ENCODE results near the gene SERPINA12.

DNA sequence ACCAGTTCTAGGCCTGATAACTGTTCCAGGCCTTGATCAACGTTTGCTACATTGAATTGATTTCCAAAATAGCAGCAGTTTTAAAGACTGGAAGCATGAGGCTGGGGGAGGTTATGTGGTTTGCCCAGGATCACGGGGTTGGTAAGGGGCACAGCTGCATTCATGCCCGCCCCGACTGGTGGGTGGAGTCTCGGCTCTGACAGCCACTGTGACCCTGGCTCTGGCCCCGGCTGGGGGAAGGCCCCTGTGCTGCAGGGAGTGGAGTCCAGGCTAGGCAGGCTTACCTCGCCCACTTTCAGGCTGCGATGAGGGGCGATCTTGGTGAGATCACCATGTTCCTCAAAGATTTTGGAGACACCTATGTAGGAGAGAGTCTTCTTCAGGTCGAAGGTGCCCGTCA, 19.9 kb downstream of the SERPINA12 start:
- TF ChIP-seq POLR2AphosphoS5 (IDR thresholded peaks at IDR 0.05) (no peak), POLR2A (IDR thresholded peaks at IDR 0.05) (no peak), EP300 (IDR thresholded peaks at IDR 0.05; ENCODE audit: low read depth) (no peak)
- TF ChIP-seq, protein P1, sequence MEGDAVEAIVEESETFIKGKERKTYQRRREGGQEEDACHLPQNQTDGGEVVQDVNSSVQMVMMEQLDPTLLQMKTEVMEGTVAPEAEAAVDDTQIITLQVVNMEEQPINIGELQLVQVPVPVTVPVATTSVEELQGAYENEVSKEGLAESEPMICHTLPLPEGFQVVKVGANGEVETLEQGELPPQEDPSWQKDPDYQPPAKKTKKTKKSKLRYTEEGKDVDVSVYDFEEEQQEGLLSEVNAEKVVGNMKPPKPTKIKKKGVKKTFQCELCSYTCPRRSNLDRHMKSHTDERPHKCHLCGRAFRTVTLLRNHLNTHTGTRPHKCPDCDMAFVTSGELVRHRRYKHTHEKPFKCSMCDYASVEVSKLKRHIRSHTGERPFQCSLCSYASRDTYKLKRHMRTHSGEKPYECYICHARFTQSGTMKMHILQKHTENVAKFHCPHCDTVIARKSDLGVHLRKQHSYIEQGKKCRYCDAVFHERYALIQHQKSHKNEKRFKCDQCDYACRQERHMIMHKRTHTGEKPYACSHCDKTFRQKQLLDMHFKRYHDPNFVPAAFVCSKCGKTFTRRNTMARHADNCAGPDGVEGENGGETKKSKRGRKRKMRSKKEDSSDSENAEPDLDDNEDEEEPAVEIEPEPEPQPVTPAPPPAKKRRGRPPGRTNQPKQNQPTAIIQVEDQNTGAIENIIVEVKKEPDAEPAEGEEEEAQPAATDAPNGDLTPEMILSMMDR (IDR thresholded peaks at IDR 0.05), result no peak

All from transverse colon (tissue), 4 donors.